ENCODE data around the gene CCDC88C. TPM values are rescaled to one million over a fixed set of nuclear protein-coding genes. Genes with fewer than 3 reads are reported as not detected.

Gene CCDC88C
- total and polyA plus RNA-seq, 3 donors from 2014 or later = 36.5 to 51.3 (median 47.4) TPM

DNA sequence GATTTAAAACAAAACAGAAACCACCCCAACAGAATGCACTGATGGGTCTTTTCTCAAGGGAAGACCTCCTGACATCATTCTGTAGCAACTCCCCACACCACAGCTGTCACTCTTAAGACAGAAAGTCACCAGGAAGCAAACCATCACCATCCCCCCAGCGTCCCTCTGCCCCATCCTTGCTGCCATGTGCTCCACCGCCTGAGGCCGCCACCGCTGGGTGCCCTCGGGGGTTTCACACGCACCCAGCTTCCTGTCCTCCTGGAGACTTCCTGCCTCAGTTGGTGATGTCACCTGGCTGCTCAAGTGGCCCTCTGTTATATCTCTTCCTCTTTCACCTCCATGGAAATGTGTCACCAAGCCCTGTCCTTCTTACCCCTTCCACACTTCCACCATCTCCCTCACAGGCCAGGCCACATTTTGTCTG is 101.8 kb downstream of the CCDC88C start:
- TF ChIP-seq POLR2A (IDR thresholded peaks at IDR 0.05) (no peak), CTCF (IDR thresholded peaks at IDR 0.05) (no peak)
- H3K36me3 ChIP-seq (ENCODE audit: low read depth, missing control alignments) = no peaks in the 10 kb centered on the region
- WGBS, 2 donors = 87 to 97% methylated on average over 6 of the region's 6 CpGs
- no peak overlapping the region for H3K27ac ChIP-seq
- peaks cover 14% of the 10 kb centered on the region for H3K4me1 ChIP-seq
- no peak for DNase-seq
- no peak overlapping the region for H3K4me3 ChIP-seq
- intact Hi-C loops (cut with DNase I; ENCODE audit: low total_unique reads) = no loop called here
- no peaks in the 10 kb centered on the region for H3K9me3 ChIP-seq
- H3K27me3 ChIP-seq = no peaks in the 10 kb centered on the region

DNA sequence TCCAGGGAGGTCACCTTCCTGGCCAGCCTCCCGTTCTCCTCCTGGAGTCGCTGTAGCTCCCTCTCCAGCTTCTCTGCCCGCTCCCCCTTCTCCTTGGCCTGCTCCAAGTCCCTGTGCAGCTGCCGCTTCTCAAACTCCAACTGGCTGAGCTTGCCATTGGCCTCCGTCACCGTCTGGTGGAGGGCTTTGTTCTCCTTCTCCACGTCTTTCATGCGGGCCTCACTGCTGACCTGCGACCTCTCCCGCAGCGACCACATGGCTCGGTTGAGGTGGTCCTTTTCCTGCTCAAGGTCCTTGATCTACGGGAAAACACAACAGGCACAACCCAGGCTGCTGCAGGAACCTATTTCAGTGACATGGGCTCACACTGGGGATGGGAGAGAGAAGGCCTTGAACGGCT is 103.8 kb downstream of the CCDC88C start:
- no peak for TF ChIP-seq POLR2A (IDR thresholded peaks at IDR 0.05)
- TF ChIP-seq CTCF (IDR thresholded peaks at IDR 0.05) = no peak
- peaks cover 14% of the 10 kb centered on the region for H3K4me1 ChIP-seq
- H3K9me3 ChIP-seq = no peaks in the 10 kb centered on the region
- WGBS, 2 donors = 92 to 93% methylated on average over 11 to 14 of the region's 14 CpGs
- no peak for DNase-seq
- intact Hi-C loops (cut with DNase I; ENCODE audit: low total_unique reads) = no loop called here
- no peaks in the 10 kb centered on the region for H3K27me3 ChIP-seq
- no peak overlapping the region for H3K27ac ChIP-seq
- H3K4me3 ChIP-seq = no peak overlapping the region
- H3K36me3 ChIP-seq (ENCODE audit: low read depth, missing control alignments) = no peaks in the 10 kb centered on the region

DNA sequence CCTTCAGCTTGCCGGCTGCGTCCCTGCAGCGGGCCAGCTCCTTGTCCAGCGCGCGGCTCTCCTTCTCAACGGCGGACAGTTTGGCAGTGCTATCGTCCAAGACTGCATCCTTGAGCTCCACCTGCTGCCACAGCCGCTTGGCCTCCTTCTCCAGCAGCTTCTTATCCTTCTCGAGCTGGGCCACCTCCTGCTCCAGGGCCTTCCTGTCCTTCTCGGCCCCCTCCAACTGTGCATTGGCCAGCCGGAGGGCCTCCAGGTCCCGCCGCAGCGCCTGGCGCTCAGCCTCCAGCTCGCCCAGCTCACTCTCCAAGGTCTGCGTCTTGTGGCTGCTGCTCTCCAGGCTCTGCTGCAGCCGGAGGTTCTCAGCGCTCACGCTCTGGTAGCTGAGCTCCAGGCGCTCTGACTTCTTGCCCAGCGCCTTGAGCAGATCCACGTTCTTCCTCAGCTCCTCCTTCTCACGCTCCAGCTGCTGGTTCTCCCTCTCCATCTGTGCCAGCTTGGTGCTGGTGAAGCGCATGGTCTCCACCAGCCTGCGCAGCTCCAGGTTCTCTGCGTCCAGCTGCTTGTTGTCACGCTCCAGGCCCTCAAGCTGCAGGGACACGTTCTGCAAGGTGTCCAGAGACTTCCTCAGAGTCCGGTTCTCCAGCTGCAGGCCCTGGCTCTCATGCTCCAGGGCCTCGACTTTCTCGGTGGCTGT is 104.3 kb downstream of the CCDC88C start:
- Histone ChIP-seq H3K4me3 (no peak overlapping the region), H3K4me1 (peaks cover 14% of the 10 kb centered on the region), H3K27me3 (no peaks in the 10 kb centered on the region), H3K36me3 (ENCODE audit: low read depth, missing control alignments) (no peaks in the 10 kb centered on the region), H3K9me3 (no peaks in the 10 kb centered on the region), H3K27ac (no peak overlapping the region)
- DNase-seq = no peak
- TF ChIP-seq POLR2A (IDR thresholded peaks at IDR 0.05) = no peak
- TF ChIP-seq CTCF (IDR thresholded peaks at IDR 0.05) = no peak
- intact Hi-C loops (cut with DNase I; ENCODE audit: low total_unique reads) = no loop called here
- WGBS, 2 donors = 87 to 95% methylated on average over 34 of the region's 34 CpGs

- no peak overlapping the region for H3K4me3 ChIP-seq
- H3K27me3 ChIP-seq = no peaks in the 10 kb centered on the region
- TF ChIP-seq POLR2A (IDR thresholded peaks at IDR 0.05) (no peak), CTCF (IDR thresholded peaks at IDR 0.05) (no peak)
- no peak for DNase-seq
- intact Hi-C loops (cut with DNase I; ENCODE audit: low total_unique reads) = no loop called here
- H3K9me3 ChIP-seq = no peaks in the 10 kb centered on the region
- no peaks in the 10 kb centered on the region for H3K4me1 ChIP-seq
- H3K27ac ChIP-seq = no peak overlapping the region
- WGBS, 2 donors = 79 to 82% methylated on average over 5 of the region's 5 CpGs
- H3K36me3 ChIP-seq (ENCODE audit: low read depth, missing control alignments) = no peaks in the 10 kb centered on the region
Observed at GRCh38 chr14:91311284-91311662, 106.3 kb downstream of the CCDC88C start.
